Activated CD8-positive, alpha-beta memory T cell treated with anti-CD3 and anti-CD28 coated beads, Interleukin-2, amount 50 U/mL, for 1 hour (primary cell): ENCODE data around the gene SRP9.
"Not testable (repeated sequence)": the region's sequence is repeated elsewhere in the genome, so short reads cannot be mapped to it uniquely, and the experiment has no call there.

Experiments used
- DNase-seq: peaks from one replicate; pipeline ENCODE4 v3.0.0-alpha.2; 2020; ENCODE audit errors: extremely low read depth

Gene SRP9

DNA sequence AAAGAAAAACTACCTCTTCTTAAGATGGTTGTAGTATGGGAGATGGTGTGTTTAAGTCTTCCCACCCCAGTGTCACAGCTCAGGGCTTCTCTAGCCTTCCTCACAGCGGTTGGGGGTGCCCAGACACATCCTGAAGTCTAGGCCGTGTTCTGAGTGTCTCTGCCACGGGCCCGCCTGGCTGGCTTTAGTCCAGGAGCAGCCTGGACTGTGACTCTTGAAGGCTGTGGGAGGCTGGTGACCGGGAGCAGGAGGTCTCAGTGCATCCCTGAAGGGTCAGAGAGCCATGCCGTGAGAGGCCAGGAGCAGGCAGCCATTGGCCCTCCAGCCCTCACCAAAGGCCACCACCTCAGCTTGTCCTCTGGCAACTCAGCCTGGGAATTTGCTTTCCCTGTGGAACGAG lies 36.8 kb downstream of the SRP9 start:
- no peak for DNase-seq

DNA sequence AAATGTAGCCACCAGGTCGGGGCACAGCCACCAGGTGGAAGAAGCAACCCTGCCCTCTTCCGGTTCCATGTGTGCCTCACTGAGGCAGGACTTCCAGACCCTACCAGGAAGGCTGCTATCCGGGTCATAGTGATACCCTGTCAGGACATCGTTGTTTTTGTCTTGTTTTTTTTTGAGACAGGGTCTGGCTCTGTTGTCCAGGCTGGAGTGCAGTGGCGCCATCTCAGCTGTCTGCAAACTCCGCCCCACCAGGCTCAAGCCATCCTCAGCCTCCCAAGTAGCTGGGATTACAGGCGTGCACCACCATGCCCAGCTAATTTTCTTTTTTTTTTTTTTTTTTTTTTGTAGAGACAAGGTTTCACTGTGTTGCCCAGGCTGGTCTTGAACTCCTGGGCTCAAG lies 37.5 kb downstream of the SRP9 start:
- DNase-seq, result not testable (repeated sequence)

DNA sequence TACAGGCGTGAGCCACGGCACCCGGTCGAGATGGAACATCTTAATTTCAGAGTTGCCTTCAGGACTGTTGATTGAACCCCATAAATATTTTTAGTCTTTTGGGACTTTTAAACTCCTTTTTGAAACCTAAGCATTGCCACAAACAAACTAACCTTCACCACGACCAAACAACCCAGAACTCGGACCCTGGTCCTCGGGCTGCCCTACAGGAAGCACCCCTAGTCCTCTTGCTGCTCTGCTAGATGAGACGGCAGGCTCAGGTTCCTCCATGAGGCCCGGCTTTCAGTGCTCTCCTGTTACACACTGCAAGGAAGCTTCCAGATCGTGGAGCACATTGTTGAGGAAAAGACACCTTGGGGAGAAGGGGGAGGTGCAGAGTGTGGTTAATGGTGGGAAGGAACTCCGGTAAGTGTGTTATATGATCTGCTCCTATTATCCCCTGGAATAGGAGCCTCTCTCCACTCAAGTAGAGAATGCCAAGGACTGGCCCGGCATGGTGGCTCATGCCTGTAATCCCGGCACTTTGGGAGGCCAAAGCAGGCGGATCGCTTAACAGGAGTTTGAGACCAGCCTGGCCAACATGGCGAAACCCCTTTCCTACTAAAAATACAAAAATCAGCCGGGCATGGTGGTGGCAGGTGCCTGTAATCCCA lies 38.0 kb downstream of the SRP9 start:
- no peak for DNase-seq

DNA sequence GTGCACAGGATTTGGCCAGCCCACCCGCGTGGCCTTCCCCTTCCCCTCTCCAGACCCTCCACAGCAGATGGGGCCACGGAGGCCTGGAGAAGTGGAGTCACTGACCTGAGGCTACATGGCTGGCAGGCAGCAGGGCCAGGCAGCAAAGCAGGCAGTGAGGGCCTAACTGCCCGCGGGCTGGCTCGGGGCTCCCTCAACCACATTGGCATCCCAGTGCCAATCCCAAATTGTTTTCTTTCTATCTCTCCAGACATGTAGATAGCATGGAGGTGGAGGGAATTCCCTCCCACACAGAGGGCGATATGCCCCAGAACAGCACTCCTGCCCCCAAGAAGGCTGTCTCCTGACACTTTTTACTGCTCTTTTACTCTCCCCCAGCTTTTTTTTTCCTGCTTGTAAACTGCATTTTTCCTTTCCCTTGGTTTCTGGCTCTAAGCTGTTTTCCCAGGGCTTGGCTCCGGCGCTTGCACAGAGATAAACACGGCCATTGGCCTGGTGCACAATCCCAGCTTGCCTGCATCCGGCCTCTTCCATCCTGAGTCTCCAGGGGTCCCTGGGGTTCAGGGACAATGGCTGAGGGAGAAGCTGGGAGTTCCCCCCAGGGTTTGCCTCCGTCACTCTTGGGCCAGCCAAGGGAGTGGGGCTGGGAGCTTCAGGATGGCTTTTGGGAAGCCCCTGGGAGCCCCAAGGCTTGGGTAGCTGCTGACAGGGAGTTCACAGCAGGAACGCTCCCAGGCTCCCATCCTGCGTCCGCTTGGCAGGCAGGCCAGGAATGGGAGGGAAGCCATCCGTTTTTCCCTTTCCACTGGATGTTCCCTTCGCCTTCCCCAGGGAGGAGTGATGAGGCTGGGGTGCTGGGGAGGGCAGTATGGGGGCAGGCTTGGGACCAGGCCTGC lies 39.3 kb downstream of the SRP9 start:
- no peak for DNase-seq

DNA sequence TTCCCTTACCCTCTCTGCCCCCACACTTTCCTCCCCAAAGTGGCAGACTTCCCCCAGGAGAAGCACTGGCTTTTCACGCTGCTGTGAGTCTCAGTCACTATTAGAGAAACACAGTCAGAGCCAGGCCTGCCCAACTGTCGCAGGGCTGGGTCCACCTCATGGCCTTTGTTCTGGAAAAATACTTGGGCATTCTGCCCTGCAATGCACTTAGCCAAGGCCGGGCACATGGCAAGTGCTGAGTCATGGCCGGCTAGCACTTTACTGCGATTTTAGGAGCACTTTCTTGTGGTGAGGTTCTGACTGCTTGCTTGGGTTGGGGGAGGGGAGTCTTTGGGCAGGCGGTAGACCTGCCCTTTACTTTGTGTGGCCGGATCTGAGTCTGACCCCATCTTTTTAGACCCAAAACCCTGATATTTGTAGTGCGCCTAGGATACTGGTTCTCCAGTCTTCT lies 40.0 kb downstream of the SRP9 start:
- DNase-seq, result no peak

DNA sequence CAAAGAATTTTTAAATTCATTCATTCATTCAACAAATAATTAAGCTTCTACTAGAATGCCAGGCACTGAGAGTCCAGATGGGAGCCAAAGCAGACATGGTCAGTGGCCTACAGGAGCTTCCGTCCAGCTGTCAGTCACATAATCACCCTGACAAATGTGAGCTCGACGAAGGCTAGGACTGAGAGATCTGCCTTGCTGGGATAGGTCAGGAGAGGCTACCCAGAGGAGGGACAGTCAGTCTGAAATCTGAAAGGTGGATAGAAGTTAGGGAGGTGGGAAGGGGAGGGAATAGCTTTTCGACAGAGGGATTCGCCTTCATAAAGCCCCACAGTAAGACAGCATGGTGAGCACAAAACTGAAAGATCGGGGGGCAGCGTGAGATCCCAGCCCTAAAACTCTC lies 40.6 kb downstream of the SRP9 start:
- DNase-seq, result no peak

DNA sequence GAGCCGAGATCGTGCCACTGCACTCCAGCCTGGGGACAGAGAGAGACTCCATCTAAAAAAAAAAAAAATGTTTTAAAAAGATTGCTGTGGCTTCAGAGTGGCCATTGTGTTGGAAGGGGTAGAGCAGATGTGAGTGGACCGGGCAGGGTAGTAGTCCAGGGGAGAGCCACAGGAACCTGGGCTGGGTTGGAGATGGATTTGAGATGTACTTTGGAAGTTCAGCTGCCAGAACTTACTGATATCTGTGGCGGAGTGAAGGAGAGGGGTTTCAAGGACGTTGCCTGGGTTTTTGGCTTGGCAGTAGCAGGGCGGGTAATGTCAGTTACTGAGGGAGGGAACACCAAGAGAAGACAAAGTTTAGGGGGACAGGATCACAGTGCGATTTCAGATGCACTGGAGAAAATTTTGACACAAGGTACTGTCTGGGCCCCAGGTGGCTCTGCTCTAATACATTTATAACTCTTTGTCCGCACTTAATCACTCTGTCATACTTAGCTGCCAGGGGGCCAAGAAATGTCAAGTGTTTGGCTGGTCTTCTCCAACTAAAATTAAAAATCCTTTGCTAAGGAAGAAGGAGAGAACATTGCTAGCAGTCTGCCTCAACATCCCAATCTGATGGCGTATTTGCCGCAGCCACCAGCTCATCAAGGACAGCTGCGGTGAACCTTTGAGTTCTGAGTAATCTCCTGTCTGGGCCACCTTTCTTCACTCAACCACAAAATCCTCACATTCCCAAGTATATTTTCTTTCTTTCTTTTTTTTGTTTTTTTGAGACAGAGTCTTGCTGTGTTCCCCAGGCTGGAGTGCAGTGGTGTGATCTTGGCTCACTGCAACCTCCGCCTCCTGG lies 41.9 kb downstream of the SRP9 start:
- DNase-seq, result no peak

DNA sequence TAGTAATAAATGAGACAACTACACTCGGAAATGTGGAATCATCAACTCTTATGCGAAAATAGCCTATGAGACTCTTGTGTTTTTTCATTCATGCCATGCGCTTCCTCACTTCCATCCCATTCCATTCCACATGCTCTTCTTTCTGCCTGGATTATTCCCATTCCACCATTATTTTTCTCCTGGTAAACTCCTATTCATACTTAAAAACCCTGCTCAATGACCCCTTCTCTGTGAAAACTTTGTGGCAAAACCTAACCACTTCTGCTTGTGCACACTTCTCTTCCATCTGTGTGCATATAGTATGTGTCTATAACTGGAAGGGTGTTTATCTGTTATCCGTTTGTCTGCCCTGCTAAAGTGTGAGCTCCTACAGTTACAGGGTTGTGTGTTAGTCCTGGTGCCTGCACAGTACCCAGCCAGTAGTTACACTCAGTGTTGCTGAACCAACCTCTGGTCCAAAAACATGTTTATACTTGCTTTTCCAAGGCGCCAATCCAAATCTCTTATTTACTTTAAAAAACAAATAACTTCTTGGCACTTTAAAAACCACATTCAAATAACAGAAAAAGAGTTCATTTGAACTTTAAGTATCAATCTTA lies 43.0 kb downstream of the SRP9 start:
- no peak for DNase-seq

DNA sequence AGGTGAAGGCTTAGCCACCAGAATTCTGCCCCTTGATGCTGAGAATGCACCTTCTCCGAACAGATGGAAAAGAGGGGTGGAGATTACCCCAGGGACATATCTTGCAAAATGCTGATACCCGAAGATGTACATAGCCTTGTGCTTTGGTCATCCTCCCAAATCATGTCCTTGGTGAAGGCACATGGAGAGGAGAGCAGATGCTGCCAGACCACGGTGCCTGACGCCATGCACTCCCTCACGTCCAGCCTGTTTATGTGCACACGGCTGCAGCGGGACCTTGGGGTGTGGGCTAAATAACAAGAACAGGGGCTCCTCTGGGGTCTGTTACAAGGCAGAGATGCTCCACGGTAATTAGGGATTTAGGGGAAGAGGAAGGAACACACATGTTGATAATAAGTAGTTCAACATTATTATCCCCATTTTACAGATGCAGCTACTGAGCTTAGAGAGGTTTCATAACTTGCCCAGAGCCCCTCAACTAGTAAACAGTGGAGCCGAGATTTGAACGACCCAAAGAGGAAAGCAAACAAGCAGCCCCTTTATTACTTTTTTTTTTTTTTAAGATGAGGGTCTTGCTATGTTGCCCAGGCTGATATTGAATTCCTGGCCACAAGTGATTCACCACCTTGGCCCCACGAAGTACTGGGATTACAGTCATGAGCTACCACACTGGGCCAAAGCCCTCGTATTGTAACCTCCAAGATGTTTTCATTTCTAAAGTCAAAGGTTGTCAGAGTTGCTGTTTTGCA lies 45.2 kb downstream of the SRP9 start:
- no peak for DNase-seq

DNA sequence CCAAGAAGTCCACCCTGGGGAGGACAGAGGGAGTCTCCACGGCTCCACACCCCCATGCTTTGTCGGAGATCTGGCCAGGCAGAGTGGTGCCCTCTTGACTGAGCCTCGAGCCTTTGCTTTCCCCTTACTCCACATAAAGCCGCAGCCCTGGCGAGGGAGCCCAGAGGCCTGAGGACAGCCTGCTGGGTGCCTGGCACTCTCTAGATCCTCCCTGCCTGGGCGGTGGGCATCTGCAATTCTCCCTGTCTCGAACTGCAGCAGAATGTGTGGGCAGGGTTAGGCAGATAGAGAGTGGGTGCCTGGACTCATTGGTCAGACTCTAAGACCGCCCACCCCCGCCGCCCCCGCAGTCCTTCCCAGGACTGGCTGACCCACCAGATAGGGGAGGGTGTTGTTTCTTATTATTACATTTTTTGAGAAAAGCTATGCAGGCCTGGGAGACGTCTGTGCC lies 46.2 kb downstream of the SRP9 start:
- DNase-seq, result no peak

DNA sequence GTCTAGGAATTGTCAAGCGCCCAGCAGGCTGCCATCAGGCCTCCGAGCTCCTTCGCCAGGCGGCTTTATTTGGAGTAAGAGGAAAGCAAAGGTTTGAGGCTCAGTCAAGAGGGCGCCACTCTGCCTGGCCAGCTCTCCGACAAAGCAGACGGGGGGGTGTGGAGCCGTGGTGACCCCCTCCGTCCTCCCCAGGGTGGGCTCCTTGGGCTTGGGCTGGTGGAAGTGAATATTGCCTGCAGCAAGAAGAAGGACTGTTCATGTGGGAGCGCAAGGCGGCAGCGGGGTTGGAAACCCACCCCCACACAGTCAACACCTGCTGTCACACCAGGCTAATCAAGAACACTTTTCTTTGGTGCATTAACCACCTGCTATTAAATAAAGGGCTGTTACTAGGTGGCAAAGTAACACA lies 46.9 kb downstream of the SRP9 start:
- no peak for DNase-seq

DNA sequence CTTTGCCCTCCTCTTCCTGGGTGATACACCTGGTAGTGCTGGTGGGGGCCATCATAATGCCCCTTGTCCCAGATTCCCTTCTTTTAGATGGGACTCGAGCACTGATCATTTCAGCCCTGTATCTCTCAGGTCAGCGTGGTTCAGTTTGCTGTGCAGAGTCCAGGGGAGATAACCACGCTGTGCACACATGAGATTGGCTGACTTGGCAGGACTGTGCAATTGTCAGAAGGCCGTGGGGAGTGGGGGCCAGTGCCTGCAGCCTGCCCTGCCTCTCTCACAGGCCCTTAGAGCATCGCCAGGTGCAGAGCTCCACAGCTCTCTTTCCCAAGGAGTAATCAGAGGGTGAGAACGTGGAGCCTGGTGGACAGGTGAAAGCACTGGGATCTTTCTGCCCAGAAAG lies 47.5 kb downstream of the SRP9 start:
- no peak for DNase-seq

DNA sequence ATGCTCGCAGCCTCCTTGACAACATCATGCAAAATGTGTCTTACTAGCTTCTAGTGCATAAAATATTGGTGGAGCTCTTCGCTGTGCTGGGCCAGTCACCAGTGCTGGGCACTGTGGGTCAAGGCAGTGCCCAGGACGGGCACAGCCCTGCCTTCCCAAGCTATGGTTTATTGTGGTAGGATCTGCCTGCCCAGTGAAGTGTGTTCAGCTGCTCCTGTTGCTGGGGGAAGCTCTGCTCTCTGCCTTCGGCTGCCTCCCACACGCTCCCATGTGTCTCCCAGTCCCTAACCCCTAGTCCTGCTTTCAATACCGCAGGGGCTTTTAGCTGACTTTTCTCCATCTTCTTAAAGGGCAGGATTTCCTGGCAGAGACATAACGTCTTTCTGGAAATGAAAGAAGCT lies 48.0 kb downstream of the SRP9 start:
- no peak for DNase-seq

DNA sequence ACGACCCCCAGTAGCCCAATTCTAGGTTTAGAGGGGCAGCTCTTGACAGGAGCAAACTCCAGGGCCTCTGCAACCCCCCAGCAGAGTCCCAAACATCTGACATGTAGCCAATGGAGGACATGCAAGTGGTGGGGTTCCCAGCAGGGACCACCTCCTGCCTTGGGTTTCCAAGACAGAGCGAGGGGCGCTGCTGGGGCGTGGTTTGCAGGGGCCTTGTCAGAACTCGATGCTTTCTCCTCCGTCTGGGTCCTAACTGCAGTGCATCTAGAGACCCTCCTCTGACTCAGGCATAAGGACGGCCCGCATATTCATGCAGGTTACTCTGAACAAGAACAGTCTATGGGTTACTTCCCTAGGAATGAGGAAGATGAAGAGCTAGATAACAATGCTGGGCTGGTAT lies 49.5 kb downstream of the SRP9 start:
- DNase-seq, result no peak

DNA sequence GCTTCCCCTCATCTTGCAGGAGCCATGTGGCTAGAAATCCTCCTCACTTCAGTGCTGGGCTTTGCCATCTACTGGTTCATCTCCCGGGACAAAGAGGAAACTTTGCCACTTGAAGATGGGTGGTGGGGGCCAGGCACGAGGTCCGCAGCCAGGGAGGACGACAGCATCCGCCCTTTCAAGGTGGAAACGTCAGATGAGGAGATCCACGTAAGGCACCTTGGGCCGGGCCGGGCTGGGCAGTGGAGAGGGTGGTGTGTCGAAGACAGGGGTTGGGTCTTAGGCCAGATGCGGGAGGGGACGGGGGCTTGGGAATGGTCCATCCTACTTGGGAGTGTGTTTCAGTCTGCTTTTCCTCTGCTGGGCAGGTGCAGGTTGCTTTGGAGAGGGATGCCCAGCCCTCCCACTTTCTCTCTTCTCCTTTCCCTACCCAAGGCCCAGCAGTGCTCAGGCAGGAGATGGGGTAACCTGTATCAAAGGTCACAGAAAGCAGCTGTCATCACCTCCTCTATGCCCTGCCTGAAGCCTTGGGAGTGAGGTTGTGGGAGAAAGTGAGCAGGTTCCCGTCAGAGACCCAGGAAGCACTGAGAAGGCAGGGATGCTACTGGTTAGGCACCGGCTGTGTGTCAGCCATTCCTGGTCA lies 51.2 kb downstream of the SRP9 start:
- no peak for DNase-seq

DNA sequence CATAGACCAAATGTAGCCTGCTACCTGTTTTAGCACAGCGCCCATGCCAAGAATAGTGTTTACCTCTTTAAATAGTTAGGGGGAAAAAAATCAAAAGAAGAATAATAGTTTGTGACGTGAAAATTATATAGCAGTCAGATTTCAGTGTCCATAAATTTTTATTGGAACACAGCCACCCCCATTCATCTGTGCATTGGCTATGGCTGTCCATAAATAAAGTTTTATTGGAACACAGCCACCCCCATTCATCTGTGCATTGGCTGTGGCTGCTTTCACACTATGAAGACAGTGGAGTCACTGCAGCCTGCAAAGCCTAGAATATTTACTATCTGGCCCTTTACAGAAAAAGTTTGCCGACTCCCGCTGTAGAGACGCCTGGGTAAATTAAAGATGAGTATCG lies 53.2 kb downstream of the SRP9 start:
- no peak for DNase-seq

DNA sequence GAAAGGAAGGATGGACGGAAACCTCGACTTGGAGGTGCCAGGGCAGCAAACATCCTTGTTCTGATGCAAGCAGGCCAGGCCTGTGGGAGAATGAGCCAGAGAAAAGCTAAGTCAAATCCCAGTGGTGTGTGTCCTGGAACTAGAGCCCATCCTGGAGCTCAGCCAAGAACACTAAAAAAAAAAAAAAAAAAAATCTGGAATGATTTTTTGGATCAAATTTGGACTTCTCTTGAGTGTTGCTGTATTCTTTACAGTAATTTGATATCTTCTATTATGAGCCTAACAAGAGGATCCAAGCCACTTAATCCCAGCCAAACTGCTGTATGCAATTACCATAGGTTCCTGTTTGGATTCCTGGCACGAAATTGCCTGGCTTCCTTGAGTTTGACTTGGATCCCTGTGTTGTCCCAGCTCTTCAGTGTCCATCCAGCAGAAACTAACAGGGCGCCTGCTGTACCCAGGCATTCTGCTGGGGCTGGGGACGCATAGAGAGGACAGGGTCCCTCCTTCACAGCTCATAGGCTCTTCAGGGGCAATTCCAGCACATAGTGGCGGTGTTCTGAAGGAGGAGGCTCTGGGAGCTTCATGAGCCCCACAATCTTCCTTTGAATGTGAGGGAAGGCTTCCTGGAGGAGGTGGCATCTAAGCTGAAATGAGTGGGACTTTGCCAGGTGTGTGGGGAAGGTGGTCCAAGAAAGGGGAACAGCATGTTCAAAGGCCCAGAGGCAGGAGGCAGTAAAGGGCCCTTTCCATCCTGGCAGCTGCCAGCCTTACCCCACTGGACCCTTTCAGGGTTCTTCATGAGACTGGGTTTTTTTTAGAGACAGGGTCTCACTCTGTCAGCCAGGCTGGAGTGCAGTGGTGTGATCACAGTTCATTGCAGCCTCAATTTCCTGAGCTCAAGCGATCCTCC lies 57.0 kb downstream of the SRP9 start:
- no peak for DNase-seq

DNA sequence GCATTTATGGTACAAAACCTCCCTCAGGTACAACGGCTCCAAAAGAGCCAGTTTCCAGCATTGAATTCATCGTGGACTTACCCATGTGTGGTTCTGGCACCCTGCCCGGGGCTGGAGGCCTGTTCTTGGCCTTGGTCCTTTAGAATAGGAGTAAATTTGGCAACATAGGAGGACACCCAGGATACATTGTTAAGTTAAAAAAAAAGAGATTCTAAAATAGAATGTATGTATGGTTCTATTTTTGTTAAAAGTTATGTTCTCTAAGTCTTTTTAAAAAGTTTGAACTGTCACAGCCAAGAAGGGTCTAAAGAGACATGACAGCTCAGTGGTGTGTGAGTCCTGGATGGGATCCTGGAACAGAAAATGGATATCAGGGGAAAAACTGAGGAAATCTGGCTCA lies 58.2 kb downstream of the SRP9 start:
- no peak for DNase-seq

DNA sequence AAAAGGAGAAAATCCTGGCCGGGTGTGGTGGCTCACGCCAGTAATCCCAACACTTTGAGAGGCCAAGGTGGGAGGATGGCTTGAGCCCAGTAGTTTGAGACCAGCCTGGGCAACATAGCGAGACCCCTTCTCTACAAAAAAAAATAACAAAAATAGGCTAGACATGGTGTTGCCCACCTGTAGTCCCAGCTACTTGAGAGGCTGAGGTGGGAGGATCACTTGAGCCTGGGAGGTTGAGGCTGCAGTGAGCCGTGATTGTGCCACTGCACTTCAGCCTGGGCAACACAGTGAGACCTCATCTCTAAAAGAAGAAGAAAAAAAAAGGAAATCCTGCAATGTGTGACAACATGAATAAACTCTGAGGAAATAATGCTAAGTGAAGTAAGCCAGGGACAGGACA lies 58.7 kb downstream of the SRP9 start:
- not testable (repeated sequence) for DNase-seq

DNA sequence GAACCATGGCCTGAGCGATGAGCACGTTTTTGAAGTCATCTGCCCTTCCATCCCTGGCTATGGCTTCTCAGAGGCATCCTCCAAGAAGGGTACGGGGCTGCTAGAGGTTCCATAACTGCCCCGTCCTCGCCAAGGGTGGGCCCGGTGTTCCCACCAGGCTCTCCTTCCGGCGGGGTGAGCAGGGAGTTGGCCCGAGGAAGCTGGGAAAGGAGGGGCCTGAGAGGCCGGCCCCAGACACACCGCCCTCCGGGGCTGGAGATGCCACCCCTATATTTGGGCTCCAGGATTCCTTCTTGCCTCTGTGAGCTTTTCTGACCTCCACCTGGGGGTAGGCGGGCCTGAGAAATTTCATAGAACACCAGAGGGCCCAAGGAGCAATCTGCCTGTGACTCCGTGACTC lies 61.2 kb downstream of the SRP9 start:
- DNase-seq, result no peak
